ENCODE measurements around the gene SPECC1. TPM values are rescaled to one million over a fixed set of nuclear protein-coding genes. Genes with fewer than 3 reads are reported as not detected.

SPECC1 gene
- polyA plus RNA-seq, 1 of the 3 experiments (the other 2 are of a cell fraction) = 11.2 TPM

DNA sequence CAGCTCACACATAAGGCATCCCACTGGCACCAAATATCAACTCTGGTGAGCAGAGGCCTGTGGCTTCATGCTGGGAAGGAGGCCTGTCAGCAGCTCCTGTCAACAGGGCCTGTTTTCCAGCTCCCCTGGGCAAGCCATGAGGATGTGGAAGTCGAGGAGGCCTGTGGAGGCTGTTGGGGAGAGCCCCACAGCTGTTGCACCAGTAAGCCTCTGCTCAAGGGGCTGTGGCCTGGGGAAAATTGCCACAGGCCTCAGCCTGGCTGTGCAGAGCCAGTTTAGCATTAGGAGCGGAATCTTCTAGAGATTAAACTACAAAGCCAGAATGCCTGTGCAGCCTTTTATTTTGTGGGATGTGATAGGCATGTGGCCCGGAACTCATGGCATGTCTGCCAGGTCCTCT is 202.1 kb downstream of the SPECC1 start:
- TF ChIP-seq, protein P1, sequence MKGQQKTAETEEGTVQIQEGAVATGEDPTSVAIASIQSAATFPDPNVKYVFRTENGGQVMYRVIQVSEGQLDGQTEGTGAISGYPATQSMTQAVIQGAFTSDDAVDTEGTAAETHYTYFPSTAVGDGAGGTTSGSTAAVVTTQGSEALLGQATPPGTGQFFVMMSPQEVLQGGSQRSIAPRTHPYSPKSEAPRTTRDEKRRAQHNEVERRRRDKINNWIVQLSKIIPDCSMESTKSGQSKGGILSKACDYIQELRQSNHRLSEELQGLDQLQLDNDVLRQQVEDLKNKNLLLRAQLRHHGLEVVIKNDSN (IDR thresholded peaks at IDR 0.05; ENCODE audit: borderline replicate concordance, low read depth) = no peak
- TF ChIP-seq ELF1 (IDR thresholded peaks at IDR 0.05) = no peak
- TF ChIP-seq POLR2AphosphoS5 (IDR thresholded peaks at IDR 0.05; ENCODE audit: low read depth, low read length) = no peak
- TF ChIP-seq, protein P2, sequence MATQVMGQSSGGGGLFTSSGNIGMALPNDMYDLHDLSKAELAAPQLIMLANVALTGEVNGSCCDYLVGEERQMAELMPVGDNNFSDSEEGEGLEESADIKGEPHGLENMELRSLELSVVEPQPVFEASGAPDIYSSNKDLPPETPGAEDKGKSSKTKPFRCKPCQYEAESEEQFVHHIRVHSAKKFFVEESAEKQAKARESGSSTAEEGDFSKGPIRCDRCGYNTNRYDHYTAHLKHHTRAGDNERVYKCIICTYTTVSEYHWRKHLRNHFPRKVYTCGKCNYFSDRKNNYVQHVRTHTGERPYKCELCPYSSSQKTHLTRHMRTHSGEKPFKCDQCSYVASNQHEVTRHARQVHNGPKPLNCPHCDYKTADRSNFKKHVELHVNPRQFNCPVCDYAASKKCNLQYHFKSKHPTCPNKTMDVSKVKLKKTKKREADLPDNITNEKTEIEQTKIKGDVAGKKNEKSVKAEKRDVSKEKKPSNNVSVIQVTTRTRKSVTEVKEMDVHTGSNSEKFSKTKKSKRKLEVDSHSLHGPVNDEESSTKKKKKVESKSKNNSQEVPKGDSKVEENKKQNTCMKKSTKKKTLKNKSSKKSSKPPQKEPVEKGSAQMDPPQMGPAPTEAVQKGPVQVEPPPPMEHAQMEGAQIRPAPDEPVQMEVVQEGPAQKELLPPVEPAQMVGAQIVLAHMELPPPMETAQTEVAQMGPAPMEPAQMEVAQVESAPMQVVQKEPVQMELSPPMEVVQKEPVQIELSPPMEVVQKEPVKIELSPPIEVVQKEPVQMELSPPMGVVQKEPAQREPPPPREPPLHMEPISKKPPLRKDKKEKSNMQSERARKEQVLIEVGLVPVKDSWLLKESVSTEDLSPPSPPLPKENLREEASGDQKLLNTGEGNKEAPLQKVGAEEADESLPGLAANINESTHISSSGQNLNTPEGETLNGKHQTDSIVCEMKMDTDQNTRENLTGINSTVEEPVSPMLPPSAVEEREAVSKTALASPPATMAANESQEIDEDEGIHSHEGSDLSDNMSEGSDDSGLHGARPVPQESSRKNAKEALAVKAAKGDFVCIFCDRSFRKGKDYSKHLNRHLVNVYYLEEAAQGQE (IDR thresholded peaks at IDR 0.05; ENCODE audit: low read depth, low read length) = no peak
- TF ChIP-seq, protein P3, sequence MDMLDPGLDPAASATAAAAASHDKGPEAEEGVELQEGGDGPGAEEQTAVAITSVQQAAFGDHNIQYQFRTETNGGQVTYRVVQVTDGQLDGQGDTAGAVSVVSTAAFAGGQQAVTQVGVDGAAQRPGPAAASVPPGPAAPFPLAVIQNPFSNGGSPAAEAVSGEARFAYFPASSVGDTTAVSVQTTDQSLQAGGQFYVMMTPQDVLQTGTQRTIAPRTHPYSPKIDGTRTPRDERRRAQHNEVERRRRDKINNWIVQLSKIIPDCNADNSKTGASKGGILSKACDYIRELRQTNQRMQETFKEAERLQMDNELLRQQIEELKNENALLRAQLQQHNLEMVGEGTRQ (IDR thresholded peaks at IDR 0.05; ENCODE audit: borderline replicate concordance, low read depth, low read length) = no peak
- TF ChIP-seq, protein P4, sequence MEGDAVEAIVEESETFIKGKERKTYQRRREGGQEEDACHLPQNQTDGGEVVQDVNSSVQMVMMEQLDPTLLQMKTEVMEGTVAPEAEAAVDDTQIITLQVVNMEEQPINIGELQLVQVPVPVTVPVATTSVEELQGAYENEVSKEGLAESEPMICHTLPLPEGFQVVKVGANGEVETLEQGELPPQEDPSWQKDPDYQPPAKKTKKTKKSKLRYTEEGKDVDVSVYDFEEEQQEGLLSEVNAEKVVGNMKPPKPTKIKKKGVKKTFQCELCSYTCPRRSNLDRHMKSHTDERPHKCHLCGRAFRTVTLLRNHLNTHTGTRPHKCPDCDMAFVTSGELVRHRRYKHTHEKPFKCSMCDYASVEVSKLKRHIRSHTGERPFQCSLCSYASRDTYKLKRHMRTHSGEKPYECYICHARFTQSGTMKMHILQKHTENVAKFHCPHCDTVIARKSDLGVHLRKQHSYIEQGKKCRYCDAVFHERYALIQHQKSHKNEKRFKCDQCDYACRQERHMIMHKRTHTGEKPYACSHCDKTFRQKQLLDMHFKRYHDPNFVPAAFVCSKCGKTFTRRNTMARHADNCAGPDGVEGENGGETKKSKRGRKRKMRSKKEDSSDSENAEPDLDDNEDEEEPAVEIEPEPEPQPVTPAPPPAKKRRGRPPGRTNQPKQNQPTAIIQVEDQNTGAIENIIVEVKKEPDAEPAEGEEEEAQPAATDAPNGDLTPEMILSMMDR (IDR thresholded peaks at IDR 0.05) = no peak
- peaks cover 11% of the 10 kb centered on the region for H3F3A ChIP-seq (replicated peaks; ENCODE audit: insufficient read depth)
- H3K27ac ChIP-seq (ENCODE audit: low read depth in 2 of 2, low read length in 1 of 2) = no peak overlapping the region
- peaks cover 0 to 6% of the 10 kb centered on the region in 2 experiments; a peak in 3 of 4 replicates for H3K4me1 ChIP-seq (ENCODE audit: control insufficient read depth in 1 of 2, insufficient read depth in 2 of 2, low read depth in 1 of 2, low read length in 1 of 2)
- no peak overlapping the region for H3K9ac ChIP-seq
- 71% methylated on average over 1 of the region's 3 CpGs for WGBS (ENCODE audit: low lambda C conversion rate)
- CTCF ChIA-PET = interaction anchor here (1.0 to 3.9 kb wide), 2 partner anchors 16 to 90 kb away, joined by 3 to 16 read pairs; no protein-coding TSS in a partner anchor
- H3K9me2 ChIP-seq = no peaks in the 10 kb centered on the region
- no peak for DNase-seq
- H3K79me2 ChIP-seq (ENCODE audit: insufficient read depth) = no peaks in the 10 kb centered on the region
- no peaks in the 10 kb centered on the region for H4K20me1 ChIP-seq (ENCODE audit: insufficient read depth)
- H3K36me3 ChIP-seq (replicated peaks in 1 of 2; ENCODE audit: control insufficient read depth in 1 of 2, insufficient read depth in 2 of 2, low read length in 1 of 2) = no peaks in the 10 kb centered on the region
- no peaks in the 10 kb centered on the region for H3K27me3 ChIP-seq (ENCODE audit: insufficient read depth)
- H3K9me3 ChIP-seq = no peaks in the 10 kb centered on the region
- no peak overlapping the region for H2AFZ ChIP-seq (ENCODE audit: low read depth)
- no peak overlapping the region for H3K4me2 ChIP-seq
- POLR2A ChIA-PET = no interaction called here
- H3K4me3 ChIP-seq (ENCODE audit: low read depth in 2 of 2, low read length in 1 of 2) = no peak overlapping the region

DNA sequence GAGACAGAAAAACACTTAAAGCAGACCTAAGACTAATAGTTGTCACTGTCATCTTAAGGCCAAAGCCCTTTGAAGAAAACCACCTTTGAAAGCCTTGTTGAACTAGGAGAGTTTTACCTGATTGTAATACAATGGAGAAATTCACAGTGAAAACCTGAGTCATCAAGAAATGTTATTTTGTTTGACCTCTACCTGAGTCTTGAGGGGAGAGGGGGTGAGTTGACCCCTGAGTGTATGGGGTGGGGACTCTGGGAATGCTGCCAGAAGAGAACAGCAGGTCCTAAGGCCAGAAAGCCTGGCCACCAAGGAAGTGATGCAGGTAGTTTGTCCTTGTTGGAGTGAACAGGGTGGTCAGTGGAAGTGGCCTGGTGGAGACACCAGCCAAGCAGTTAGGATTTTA is 204.3 kb downstream of the SPECC1 start:
- CTCF ChIA-PET = interaction anchor here (2.0 to 3.9 kb wide), 2 partner anchors 13 to 96 kb away, joined by 4 to 16 read pairs; no protein-coding TSS in a partner anchor
- Histone ChIP-seq H3K4me2 (no peak overlapping the region), H3K27me3 (ENCODE audit: insufficient read depth) (no peaks in the 10 kb centered on the region)
- no peak for TF ChIP-seq TCF12 (IDR thresholded peaks at IDR 0.05)
- TF ChIP-seq YY1 (IDR thresholded peaks at IDR 0.05; ENCODE audit: low read depth) = no peak
- no peak for TF ChIP-seq SIN3A (IDR thresholded peaks at IDR 0.05; ENCODE audit: borderline replicate concordance, low read depth, low read length)
- TF ChIP-seq, protein P3 (IDR thresholded peaks at IDR 0.05; ENCODE audit: borderline replicate concordance, low read depth, low read length) = no peak
- TF ChIP-seq, protein P5, sequence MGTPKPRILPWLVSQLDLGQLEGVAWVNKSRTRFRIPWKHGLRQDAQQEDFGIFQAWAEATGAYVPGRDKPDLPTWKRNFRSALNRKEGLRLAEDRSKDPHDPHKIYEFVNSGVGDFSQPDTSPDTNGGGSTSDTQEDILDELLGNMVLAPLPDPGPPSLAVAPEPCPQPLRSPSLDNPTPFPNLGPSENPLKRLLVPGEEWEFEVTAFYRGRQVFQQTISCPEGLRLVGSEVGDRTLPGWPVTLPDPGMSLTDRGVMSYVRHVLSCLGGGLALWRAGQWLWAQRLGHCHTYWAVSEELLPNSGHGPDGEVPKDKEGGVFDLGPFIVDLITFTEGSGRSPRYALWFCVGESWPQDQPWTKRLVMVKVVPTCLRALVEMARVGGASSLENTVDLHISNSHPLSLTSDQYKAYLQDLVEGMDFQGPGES (IDR thresholded peaks at IDR 0.05; ENCODE audit: low read depth, low read length) = no peak
- no peak for TF ChIP-seq FOSL2 (IDR thresholded peaks at IDR 0.05; ENCODE audit: borderline replicate concordance, low read depth)
- TF ChIP-seq, protein P1 (IDR thresholded peaks at IDR 0.05; ENCODE audit: borderline replicate concordance, low read depth) = no peak
- TF ChIP-seq, protein P2 (IDR thresholded peaks at IDR 0.05; ENCODE audit: low read depth, low read length) = no peak

More for the DNA sequence above, 204.3 kb downstream of the SPECC1 start:
- Histone ChIP-seq H2AFZ (ENCODE audit: low read depth) (no peak overlapping the region), H3K9ac (no peak overlapping the region), H4K20me1 (ENCODE audit: insufficient read depth) (no peaks in the 10 kb centered on the region), H3K4me1 (ENCODE audit: control insufficient read depth in 1 of 2, insufficient read depth in 2 of 2, low read depth in 1 of 2, low read length in 1 of 2) (no peaks in the 10 kb centered on the region; a peak in 1 of 4 replicates), H3K27ac (ENCODE audit: low read depth in 2 of 2, low read length in 1 of 2) (no peak overlapping the region), H3K9me3 (no peaks in the 10 kb centered on the region), H3K36me3 (replicated peaks in 1 of 2; ENCODE audit: control insufficient read depth in 1 of 2, insufficient read depth in 2 of 2, low read length in 1 of 2) (no peaks in the 10 kb centered on the region), H3K9me2 (no peaks in the 10 kb centered on the region), H3K79me2 (ENCODE audit: insufficient read depth) (no peaks in the 10 kb centered on the region), H3F3A (replicated peaks; ENCODE audit: insufficient read depth) (no peaks in the 10 kb centered on the region), H3K4me3 (ENCODE audit: low read depth in 2 of 2, low read length in 1 of 2) (no peak overlapping the region)
- DNase-seq = no peak
- POLR2A ChIA-PET = no interaction called here
